Measurements from ENCODE around the gene MARVELD2.
"Not testable (repeated sequence)": the region's sequence is repeated elsewhere in the genome, so short reads cannot be mapped to it uniquely, and the experiment has no call there.

MARVELD2 gene

DNA sequence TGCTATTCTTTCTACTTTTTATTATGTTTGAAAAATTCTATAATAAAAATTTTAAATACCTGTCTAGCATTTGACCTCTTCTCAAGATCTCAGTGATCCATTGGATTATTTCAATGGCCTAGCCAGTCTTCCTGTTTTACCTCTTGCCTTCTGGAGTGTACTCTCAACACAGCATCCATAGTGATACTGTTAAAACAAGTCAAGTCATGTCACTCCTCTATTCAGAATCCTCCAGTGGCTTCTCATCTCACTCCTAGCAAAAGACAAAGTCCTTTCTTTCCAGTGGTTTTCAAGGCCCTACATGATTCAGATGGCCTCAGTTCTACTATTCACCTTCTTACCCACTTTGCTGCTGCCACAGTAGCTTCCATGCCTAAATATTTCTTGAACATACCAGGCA lies 1.8 kb downstream of the MARVELD2 start:
- no peaks in the 10 kb centered on the region for H3K27me3 ChIP-seq (replicated peaks)
- TF ChIP-seq, protein P1, sequence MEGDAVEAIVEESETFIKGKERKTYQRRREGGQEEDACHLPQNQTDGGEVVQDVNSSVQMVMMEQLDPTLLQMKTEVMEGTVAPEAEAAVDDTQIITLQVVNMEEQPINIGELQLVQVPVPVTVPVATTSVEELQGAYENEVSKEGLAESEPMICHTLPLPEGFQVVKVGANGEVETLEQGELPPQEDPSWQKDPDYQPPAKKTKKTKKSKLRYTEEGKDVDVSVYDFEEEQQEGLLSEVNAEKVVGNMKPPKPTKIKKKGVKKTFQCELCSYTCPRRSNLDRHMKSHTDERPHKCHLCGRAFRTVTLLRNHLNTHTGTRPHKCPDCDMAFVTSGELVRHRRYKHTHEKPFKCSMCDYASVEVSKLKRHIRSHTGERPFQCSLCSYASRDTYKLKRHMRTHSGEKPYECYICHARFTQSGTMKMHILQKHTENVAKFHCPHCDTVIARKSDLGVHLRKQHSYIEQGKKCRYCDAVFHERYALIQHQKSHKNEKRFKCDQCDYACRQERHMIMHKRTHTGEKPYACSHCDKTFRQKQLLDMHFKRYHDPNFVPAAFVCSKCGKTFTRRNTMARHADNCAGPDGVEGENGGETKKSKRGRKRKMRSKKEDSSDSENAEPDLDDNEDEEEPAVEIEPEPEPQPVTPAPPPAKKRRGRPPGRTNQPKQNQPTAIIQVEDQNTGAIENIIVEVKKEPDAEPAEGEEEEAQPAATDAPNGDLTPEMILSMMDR (IDR thresholded peaks at IDR 0.05; ENCODE audit: low read depth, low read length, missing control alignments) = no peak
- DNase-seq = no peak
- in situ Hi-C loops (cut with HindIII; ENCODE audit: low pct_ligation_motif_present, low sequenced_read_pairs) = no loop called here
- H3K27ac ChIP-seq = no peak overlapping the region
- H3K36me3 ChIP-seq (replicated peaks) = no peaks in the 10 kb centered on the region
- H3K4me3 ChIP-seq (ENCODE audit: low read depth, low read length) = no peak overlapping the region

GRCh38 chr5:69418554-69418953 lies 3.6 kb downstream of the MARVELD2 start:
- TF ChIP-seq, protein P1 (IDR thresholded peaks at IDR 0.05; ENCODE audit: low read depth, low read length, missing control alignments) = no peak
- H3K27me3 ChIP-seq (replicated peaks) = no peaks in the 10 kb centered on the region
- H3K4me3 ChIP-seq (ENCODE audit: low read depth, low read length) = no peak overlapping the region
- H3K27ac ChIP-seq = no peak overlapping the region
- no peaks in the 10 kb centered on the region for H3K36me3 ChIP-seq (replicated peaks)
- DNase-seq = no peak
- in situ Hi-C loops (cut with HindIII; ENCODE audit: low pct_ligation_motif_present, low sequenced_read_pairs) = no loop called here

DNA sequence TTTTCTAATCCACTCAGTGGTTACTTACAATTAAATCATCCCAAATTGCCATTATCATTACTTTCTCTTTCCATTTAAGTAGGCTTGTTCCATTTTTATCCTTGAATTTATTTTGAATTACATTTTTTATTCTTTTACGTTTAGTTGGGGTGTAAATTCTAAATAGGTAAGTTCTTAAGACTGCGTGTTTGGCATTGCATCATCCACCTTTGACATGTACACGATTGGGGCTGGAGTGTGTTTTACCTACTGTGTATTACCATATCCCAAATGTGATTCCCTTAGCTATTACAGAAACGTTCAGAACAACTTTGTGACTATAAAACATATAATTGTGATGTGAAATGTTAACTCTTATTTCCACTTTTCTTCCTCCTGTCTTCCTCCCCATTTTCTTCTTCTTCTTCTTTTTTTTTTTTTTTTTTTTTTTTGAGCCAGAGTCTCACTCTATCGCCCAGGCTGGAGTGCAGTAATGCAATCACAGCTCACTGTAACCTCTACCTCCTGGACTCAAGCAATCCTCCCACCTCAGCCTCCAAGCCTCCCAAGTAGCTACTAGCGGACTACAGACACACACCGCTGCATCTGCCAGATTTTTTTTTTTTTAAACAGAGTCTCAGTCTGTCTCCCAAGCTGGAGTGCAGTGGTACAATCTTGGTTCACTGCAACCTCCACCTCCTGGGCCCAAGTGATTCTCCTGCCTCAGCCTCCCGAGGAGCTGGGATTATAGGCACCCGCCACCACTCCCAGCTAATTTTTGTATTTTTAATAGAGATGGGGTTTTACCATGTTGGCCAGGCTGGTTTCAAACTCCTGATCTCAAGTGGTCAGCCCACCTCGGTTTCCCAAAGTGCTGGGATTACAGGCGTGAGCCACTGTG lies 16.7 kb downstream of the MARVELD2 start:
- in situ Hi-C loops (cut with HindIII; ENCODE audit: low pct_ligation_motif_present, low sequenced_read_pairs) = no loop called here
- Histone ChIP-seq H3K36me3 (replicated peaks) (no peaks in the 10 kb centered on the region), H3K4me3 (ENCODE audit: low read depth, low read length) (no peak overlapping the region), H3K27me3 (replicated peaks) (no peaks in the 10 kb centered on the region), H3K27ac (no peak overlapping the region)
- DNase-seq = no peak
- TF ChIP-seq, protein P1 (IDR thresholded peaks at IDR 0.05; ENCODE audit: low read depth, low read length, missing control alignments) = no peak

DNA sequence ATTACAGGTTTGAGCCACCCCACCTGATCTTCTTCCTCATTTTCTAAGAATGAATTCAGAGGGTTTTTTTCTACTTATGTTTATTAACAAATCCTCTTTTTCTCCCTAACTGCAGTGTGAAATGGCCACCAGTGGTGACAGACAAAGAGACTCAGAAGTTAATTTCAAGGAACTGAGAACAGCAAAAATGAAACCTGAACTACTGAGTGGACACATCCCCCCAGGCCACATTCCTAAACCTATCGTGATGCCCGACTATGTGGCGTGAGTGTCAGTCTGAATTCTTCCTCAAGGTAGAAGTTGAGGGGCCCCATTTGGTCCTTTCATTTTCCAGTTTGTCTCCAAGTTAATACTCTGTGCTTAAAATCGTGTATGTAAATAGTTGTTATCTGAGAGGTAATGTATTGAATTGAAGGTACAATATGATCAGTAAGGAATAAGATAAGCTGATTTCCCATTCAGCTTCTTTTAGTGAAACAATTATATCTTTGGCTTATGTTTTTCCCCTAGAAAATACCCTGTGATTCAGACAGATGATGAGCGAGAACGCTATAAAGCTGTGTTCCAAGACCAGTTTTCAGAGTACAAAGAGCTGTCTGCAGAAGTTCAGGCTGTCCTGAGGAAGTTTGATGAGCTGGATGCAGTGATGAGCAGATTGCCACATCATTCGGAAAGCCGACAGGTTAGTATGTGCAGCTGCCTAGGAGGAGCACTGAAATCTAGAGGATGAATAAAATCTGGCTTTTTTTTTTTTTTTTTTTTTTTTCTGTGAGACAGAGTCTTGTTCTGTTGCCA lies 17.7 kb downstream of the MARVELD2 start:
- in situ Hi-C loops (cut with HindIII; ENCODE audit: low pct_ligation_motif_present, low sequenced_read_pairs) = no loop called here
- TF ChIP-seq, protein P1 (IDR thresholded peaks at IDR 0.05; ENCODE audit: low read depth, low read length, missing control alignments) = no peak
- no peaks in the 10 kb centered on the region for H3K27me3 ChIP-seq (replicated peaks)
- DNase-seq = no peak
- H3K4me3 ChIP-seq (ENCODE audit: low read depth, low read length) = no peak overlapping the region
- no peak overlapping the region for H3K27ac ChIP-seq
- no peaks in the 10 kb centered on the region for H3K36me3 ChIP-seq (replicated peaks)

DNA sequence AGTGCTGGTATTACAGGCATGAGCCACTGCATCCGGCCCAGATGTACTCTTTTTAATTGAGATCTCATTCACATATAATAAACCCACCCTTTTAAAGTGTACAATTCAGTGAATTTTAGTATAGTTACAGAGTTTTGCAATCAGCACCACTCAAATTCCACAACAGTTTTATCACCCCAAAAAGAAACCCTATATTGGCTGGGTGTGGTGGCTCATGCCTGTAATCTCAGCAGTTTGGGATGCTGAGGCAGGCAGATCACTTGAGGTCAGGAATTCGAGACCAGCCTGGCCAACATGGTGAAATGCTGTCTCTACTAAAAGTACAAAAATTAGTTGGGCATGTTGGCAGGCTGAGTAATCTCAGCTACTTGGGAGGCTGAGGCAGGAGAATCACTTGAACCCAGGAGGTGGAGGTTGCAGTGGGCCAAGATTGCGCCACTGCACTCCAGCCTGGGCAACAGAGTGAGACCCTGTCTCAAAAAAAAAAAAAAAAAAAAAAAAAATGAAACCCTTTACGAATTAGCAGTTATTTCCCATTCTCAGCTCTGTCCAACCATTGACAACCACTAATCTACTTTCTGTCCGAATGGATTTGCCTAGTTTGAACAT lies 20.5 kb downstream of the MARVELD2 start:
- in situ Hi-C loops (cut with HindIII; ENCODE audit: low pct_ligation_motif_present, low sequenced_read_pairs); H3K27ac ChIP-seq; H3K36me3 ChIP-seq (replicated peaks); H3K27me3 ChIP-seq (replicated peaks); DNase-seq; H3K4me3 ChIP-seq (ENCODE audit: low read depth, low read length): not testable (repeated sequence)
